HEK293 (cell line): Measurements from ENCODE around the gene GREM2.

Source experiments
- CTCF ChIA-PET: fragments of 350-600 bp; formaldehyde crosslinking; extraction: SDS; loops from one replicate; lab custom pipeline; 2021; ENCODE audit warnings: antibody characterized with exemption; lab: Yijun Ruan, JAX
- POLR2A ChIA-PET: fragments of 300-600 bp; formaldehyde crosslinking; extraction: SDS; loops from one replicate; lab custom pipeline; 2020; ENCODE audit warnings: antibody characterized with exemption, inconsistent platforms; lab: Yijun Ruan, JAX
- H3K27ac ChIP-seq: fragments of 200-500 bp; sonication (Bioruptor generic); 2 replicates; pipeline ENCODE4 v1.5.1; 2014; ENCODE audit warnings: low read depth, low read length, control low read depth, inconsistent platforms; ENCODE audit errors: extremely low read depth
- H3K36me3 ChIP-seq, 2 experiments: fragments of 200-500 bp in 1 of 2; sonication (Bioruptor generic) in 1 of 2; 1 replicate in 1 of 2; 2 replicates in 1 of 2; pipeline ENCODE4 v1.5.1; 2014 to 2017; ENCODE audit warnings: inconsistent platforms in 2 of 2, low read length in 2 of 2; ENCODE audit not compliant: control insufficient read depth in 2 of 2, insufficient read depth in 1 of 2
- H3K4me1 ChIP-seq: fragments of 200-500 bp; sonication (Bioruptor generic); 2 replicates; pipeline ENCODE4 v1.5.1; 2014; ENCODE audit warnings: mild to moderate bottlenecking, low read length, inconsistent platforms; ENCODE audit not compliant: control insufficient read depth, insufficient read depth
- H3K4me3 ChIP-seq: 2 replicates; pipeline ENCODE4 v1.5.1; 2011; ENCODE audit warnings: low read depth, mild to moderate bottlenecking, control low read depth, low read length, moderate library complexity
- H3K9me3 ChIP-seq: fragments of 200-500 bp; sonication (Bioruptor generic); 2 replicates; pipeline ENCODE4 v1.5.1; 2014; ENCODE audit warnings: low read depth, low read length, inconsistent platforms; ENCODE audit not compliant: control insufficient read depth, insufficient read depth
- BCL11A ChIP-seq: fragments of 450-650 bp; formaldehyde crosslinking; IDR thresholded peaks from 2 replicates; pipeline ENCODE4 v1.5.1; 2016; ENCODE audit warnings: low read depth, missing biosample characterization, missing genetic modification characterization
- GLI4 ChIP-seq: fragments of 450-650 bp; formaldehyde crosslinking; IDR thresholded peaks from 2 replicates; pipeline ENCODE4 v1.5.1; 2016; ENCODE audit warnings: missing biosample characterization, missing genetic modification characterization
- PATZ1 ChIP-seq: fragments of 450-650 bp; formaldehyde crosslinking; IDR thresholded peaks from 2 replicates; pipeline ENCODE4 v1.5.1; 2016; ENCODE audit warnings: missing biosample characterization, missing genetic modification characterization
- RBAK ChIP-seq: fragments of 450-650 bp; formaldehyde crosslinking; IDR thresholded peaks from 2 replicates; pipeline ENCODE4 v1.5.1; 2016; ENCODE audit warnings: missing biosample characterization, missing genetic modification characterization
- REST ChIP-seq: fragments of 450-650 bp; formaldehyde crosslinking; IDR thresholded peaks from 2 replicates; pipeline ENCODE4 v1.5.1; 2016; ENCODE audit warnings: missing biosample characterization, missing genetic modification characterization
- SP3 ChIP-seq: fragments of 450-650 bp; formaldehyde crosslinking; IDR thresholded peaks from 2 replicates; pipeline ENCODE4 v1.5.1; 2016; ENCODE audit warnings: missing biosample characterization, missing genetic modification characterization
- ZBTB21 ChIP-seq: fragments of 450-650 bp; formaldehyde crosslinking; IDR thresholded peaks from 2 replicates; pipeline ENCODE4 v1.5.1; 2017; ENCODE audit warnings: missing biosample characterization, missing genetic modification characterization
- ZFP3 ChIP-seq: fragments of 450-650 bp; formaldehyde crosslinking; IDR thresholded peaks from 2 replicates; pipeline ENCODE4 v1.5.1; 2016; ENCODE audit warnings: low read depth, missing biosample characterization, missing genetic modification characterization
- ZNF121 ChIP-seq: fragments of 450-650 bp; formaldehyde crosslinking; IDR thresholded peaks from 2 replicates; pipeline ENCODE4 v1.5.1; 2016; ENCODE audit warnings: missing biosample characterization, missing genetic modification characterization
- ZNF280D ChIP-seq: fragments of 450-650 bp; formaldehyde crosslinking; IDR thresholded peaks from 2 replicates; pipeline ENCODE4 v1.5.1; 2016; ENCODE audit warnings: missing biosample characterization, missing genetic modification characterization
- ZNF488 ChIP-seq: fragments of 450-650 bp; formaldehyde crosslinking; IDR thresholded peaks from 2 replicates; pipeline ENCODE4 v1.5.1; 2016; ENCODE audit warnings: missing biosample characterization, missing genetic modification characterization
- ZNF518A ChIP-seq: fragments of 450-650 bp; formaldehyde crosslinking; conservative IDR thresholded peaks from 2 replicates; pipeline ENCODE4 v1.5.1; 2016; ENCODE audit warnings: low read depth, missing biosample characterization, missing genetic modification characterization
- ZNF544 ChIP-seq: fragments of 450-650 bp; formaldehyde crosslinking; IDR thresholded peaks from 2 replicates; pipeline ENCODE4 v1.5.0; 2017; ENCODE audit warnings: missing biosample characterization, missing genetic modification characterization
- ZNF548 ChIP-seq: fragments of 450-650 bp; formaldehyde crosslinking; IDR thresholded peaks from 2 replicates; pipeline ENCODE4 v1.5.1; 2016; ENCODE audit warnings: missing biosample characterization, missing genetic modification characterization
- ZNF707 ChIP-seq: fragments of 450-650 bp; formaldehyde crosslinking; IDR thresholded peaks from 2 replicates; pipeline ENCODE4 v1.5.1; 2016; ENCODE audit warnings: missing biosample characterization, missing genetic modification characterization
- ZNF747 ChIP-seq: fragments of 450-650 bp; formaldehyde crosslinking; IDR thresholded peaks from 2 replicates; pipeline ENCODE4 v1.5.1; 2016; ENCODE audit warnings: missing biosample characterization, missing genetic modification characterization

The GREM2 gene

GRCh38 chr1:240589585-240590110, 22.3 kb downstream of the GREM2 start:
- Histone ChIP-seq H3K4me3 (no peak overlapping the region), H3K9me3 (no peaks in the 10 kb centered on the region), H3K4me1 (no peaks in the 10 kb centered on the region), H3K27ac (no peak overlapping the region), H3K36me3 (no peaks in the 10 kb centered on the region)
- TF ChIP-seq ZNF548 (tag by site-specific recombination) (no peak), ZBTB21 (tag by site-specific recombination) (no peak), ZNF544 (tag by site-specific recombination) (no peak), ZFP3 (no peak), ZNF518A (tag by site-specific recombination) (no peak)
- CTCF ChIA-PET = interaction anchor here (0.6 kb wide), 1 partner anchor 823 kb away, joined by 5 read pairs; no protein-coding TSS in a partner anchor
- POLR2A ChIA-PET = no interaction called here

- Histone ChIP-seq H3K9me3 (no peaks in the 10 kb centered on the region), H3K27ac (no peak overlapping the region), H3K36me3 (no peaks in the 10 kb centered on the region), H3K4me3 (no peak overlapping the region), H3K4me1 (no peaks in the 10 kb centered on the region)
- ChIA-PET CTCF (interaction anchor here (0.5 to 1.2 kb wide), 2 partner anchors 22 to 152 kb away, joined by 3 to 6 read pairs; no protein-coding TSS in a partner anchor), POLR2A (no interaction called here)
- TF ChIP-seq ZNF280D (tag by site-specific recombination) (no peak), ZNF488 (tag by site-specific recombination) (no peak), RBAK (no peak), ZNF707 (tag by site-specific recombination) (no peak), PATZ1 (tag by site-specific recombination) (no peak), ZNF121 (no peak), SP3 (no peak), ZNF747 (tag by site-specific recombination) (no peak), REST (no peak), ZNF548 (tag by site-specific recombination) (no peak), GLI4 (no peak), BCL11A (no peak)
These were observed 25.9 kb downstream of the GREM2 start for GRCh38 chr1:240586006-240586405.
